HG02840 (cell line): ENCODE data around the gene HACD2.
"Not testable (repeated sequence)": the region's sequence is repeated elsewhere in the genome, so short reads cannot be mapped to it uniquely, and the experiment has no call there.

Experiments used
- ATAC-seq: cut with Tn5 transposase; IDR thresholded peaks from one replicate; pipeline ENCODE4 v1.9.1; 2021; ENCODE audit warnings: mild to moderate bottlenecking, moderate library complexity, moderate number of reproducible peaks; ENCODE audit not compliant: unreplicated experiment, low FRiP score

HACD2 gene

DNA sequence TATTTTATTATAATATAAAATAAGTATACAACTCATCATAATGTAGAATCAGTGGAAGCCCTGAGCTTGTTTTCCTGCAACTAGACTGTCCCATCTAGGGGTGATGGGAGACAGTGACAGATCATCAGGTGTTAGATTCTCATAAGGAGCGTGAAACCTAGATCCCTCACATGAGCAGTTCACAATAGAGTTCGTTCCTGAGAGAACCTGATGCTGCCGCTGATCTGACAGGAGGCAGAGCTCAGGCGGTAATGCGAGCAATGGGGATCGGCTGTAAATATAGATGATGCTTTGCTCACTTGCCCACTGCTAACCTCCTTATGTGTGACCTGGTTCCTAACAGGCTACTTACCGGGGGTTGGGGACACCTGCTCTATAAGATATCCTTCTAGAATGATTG, 26.8 kb upstream of the HACD2 start:
- ATAC-seq: not testable (repeated sequence)

DNA sequence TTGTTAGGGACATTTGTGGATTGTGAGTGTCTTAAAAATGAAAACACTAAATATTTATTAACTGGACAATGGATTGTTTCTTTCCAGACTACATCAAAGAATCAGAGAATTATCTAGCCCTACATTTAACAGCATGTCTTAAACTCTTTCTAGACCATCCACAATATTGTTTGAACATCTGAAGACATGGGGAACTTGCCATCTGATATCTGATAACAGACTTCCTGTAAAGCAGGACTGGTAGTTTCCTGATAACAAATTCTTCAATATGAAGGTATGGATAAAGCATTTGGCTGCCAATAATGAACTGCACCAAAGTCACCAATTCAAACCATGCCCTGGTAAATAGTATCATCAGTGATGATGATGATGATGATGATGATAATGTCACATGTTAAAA, 26.2 kb upstream of the HACD2 start:
- no peak for ATAC-seq

- no peak for ATAC-seq
Observed at GRCh38 chr3:123610331-123610730, 25.5 kb upstream of the HACD2 start.

DNA sequence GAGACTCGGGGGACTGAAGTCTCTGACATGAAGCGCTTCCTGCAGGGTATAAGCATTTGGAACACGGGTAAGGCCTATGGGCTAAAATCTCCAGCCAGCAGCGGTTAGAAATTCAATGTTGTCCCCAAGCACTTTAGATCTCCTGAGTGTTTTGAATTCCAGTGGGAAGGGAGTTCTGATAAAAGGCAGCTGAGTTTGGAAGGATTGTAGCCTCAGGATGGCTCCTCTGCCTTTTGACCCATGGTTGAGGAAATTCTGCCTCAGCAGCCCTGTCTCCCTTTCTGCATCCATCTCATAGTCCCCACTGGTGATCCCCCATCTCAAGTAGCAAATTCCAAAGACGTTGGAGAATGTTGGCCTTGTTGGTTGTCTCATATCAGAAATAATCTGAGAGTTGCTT, 24.2 kb upstream of the HACD2 start:
- ATAC-seq: no peak

- ATAC-seq: no peak
Observed at GRCh38 chr3:123608263-123608937, 23.5 kb upstream of the HACD2 start.

DNA sequence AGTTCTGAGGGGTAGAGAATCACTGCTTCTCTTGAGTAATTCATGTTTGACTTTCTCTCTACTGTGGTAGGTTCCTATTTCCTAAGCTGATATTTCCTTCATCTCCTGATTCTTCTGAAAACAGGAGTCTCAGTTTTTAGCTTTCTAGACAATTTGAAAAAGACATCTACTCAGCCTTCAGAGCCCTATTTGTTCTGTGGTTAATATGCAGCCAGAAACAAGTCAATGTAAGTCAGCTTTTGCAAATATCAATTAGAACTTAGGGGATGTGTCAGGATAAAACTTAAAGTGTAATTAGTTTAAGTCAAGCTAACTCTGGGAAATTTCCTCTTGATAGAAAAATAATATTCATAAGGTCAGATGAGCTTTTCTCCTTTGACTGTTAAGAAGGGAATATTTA, 21.7 kb upstream of the HACD2 start:
- ATAC-seq: no peak

DNA sequence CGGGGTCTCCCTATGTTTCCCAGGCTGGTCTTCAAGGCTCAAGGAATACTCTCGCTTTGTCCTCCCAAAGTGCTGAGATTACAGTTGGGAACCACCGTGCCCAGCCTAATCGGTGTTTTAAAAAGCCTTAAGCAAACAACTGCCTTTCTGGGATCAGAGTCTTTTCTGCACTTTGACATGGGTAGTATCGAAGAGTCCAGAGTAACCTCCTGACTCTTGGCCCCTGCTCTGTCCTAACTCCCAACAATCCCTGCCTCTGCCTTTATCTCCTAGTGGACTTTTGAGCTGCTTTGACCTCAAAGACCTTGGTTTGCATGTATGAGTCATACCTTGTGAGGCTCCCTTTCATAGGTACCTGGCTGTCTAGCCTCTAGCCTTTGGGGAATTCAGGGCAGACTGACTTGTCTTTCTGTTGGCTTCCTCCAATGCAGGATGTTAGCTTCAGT, 21.0 kb upstream of the HACD2 start:
- ATAC-seq: no peak

- ATAC-seq: not testable (repeated sequence)
Observed at GRCh38 chr3:123603153-123603552, 18.3 kb upstream of the HACD2 start.

- ATAC-seq: no peak
Observed at GRCh38 chr3:123602325-123602724, 17.5 kb upstream of the HACD2 start.

DNA sequence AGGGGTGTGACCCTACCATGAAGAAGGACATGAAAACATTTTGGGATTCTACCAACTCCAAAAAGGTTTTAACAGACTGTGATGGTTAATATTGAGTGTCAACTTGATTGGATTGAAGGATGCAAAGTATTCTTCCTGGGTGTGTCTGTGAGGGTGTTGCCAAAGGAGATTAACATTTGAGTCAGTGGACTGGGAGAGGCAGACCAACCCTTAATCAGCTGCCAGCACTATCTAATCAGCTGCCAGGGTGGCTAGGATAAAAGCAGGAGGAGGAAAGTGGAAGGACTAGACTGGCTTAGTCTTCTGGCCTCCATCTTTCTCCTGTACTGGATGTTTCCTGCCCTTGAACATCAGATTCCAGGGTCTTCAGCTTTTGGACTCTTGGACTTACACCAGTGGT, 16.0 kb upstream of the HACD2 start:
- ATAC-seq: not testable (repeated sequence)

DNA sequence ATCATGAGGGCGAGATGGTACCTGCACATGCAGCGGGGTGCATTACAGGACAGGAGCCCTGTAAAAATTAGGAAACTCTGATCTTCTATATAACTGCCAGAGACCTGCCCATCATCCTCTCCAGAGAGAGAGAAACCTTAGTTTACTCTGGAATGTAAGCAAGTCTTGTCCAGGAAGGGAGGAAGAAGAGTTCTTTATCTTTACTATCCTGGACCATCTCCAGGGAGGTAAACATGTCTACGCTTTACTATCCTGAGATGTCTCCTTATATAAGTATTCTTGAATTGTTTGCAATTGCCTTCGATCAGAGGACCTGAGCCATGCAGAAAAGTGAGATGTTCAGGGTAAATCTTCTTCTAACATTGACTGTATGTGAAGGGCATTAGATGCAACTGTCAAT, 12.7 kb upstream of the HACD2 start:
- ATAC-seq: no peak

DNA sequence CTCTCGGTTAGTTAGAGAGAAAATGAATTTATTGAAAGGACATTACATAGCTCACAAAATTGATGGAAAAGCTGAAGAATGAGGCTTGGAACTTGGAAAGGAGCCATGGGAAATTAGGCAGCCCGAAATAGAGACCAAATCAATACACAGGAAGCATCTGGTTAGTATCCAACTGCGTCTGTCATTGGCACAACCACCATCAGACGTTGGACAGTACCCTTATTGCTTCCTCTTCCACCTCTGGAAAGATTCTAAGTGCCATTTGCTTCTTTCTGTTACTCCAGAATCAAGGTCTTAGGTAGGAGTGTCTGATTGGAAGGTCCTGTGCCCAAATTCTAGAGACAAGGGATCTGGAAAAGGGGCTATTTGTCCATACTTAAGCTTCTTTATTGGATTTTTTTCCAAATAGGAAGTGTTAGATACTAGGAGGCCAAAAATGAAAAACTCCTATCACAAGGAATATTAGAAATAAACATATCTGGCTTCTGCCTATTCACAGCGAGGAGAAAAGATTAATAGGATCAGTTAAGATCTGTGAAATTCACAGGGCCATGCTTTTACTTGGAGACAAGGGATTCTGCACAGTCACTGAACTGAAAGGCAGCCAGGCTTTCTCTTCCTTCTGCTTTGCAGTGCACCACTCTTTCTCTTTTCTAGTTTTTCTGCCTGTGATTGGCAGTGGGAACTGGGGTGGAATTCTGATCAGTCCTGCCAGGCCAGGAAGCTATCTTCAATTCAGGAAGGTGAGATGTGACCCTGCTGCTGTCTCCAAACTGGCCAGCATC, 10.7 kb upstream of the HACD2 start:
- ATAC-seq: no peak

GRCh38 chr3:123593381-123593780, 8.5 kb upstream of the HACD2 start:
- ATAC-seq: no peak

- ATAC-seq: no peak
Observed at GRCh38 chr3:123590685-123591450, 6.0 kb upstream of the HACD2 start.

DNA sequence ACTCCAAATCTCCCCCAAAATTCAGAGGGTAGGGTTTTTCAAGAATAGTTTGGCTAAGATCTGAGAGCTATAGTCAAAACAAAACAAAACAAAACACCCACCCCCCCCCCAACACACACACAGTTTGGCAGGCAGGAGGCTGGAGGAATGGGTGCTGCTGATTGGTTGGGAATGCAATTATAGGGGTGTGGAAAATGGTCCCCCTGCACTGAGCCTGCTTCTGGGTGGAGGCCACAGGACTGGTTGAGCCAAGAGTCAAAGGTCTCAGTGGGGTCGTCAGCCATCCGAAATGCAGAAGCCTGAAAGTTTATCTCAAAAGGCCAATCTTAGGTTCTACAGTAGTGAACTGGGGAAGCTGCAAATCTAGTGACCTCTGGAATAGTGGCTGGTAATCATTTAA, 2.5 kb upstream of the HACD2 start:
- ATAC-seq: no peak

- no peak for ATAC-seq
Observed at GRCh38 chr3:123586968-123587367, 2.1 kb upstream of the HACD2 start.

DNA sequence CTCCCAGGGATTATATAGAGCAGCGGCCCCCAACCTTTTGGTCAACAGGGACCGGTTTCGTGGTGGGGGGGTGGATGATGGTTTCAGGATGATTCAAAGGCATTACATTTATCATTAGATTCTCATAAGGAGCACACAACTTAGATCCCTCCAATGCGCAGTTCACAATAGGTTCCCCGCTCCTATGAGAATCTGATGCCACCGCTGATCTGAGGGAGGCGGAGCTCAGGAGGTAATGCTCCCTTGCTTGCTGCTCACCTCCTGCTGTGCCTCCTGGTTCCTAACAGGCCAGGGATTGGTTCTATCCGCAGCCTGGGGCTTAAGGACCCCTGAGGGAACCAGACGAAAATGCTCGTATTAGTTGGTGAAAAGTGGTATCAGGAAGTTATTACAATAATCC, 1.3 kb upstream of the HACD2 start:
- ATAC-seq: no peak

DNA sequence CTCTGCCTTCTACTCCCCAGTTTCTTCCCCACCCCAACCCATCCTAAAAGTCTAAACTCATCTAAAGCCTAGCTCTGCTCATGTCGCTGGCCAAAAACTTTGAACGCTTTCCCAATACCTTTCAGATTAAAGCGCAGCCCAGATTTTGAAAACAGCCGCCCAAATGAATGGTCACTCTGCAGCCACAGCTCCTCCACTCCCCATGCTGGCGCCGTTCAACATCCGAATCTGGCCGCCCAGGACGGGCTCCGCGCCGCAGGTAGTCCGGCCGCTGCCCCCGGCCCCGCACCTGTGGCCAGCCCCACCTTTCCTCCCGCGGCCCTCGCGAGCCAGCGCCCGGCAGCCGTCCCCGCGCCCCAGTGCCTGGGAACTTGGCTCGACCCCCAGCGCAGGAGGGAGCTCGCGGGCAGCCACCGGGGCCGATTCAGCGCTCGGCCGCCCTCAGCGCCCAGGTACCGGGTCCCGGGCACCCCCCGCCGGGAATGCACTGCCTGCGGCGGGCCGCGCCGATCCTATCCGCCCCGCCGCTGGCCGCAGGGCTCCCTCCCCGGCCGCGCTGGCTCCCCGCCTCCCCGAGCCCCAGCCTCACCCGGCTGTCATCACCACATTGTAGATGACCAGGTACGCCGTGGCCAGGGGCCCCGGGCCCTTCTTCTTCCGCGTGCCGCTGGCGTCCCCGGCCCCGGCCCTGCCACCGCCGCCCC, 417 bp downstream of the HACD2 start:
- peak; percentile 35 for ATAC-seq

- ATAC-seq: no peak
Observed at GRCh38 chr3:123583561-123583960, 1.3 kb downstream of the HACD2 start.

DNA sequence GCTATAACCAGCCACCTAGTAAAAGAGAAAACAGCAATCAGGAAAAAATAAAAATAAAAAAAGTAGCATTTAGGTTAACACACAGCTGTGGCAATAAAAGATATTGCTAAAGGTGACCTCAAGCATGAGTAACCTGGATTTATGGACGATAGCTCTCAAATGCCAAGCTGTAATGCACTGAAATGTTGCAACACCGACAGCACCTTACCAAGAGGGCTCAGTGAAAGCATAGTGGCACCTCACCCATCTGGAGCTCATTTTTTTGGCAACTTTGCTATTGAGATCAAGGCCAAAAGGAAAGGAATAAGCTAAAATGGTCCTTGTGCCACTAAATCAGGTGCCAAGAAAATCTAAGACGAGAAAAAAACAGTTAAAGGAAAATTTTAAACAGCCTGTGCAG, 2.5 kb downstream of the HACD2 start:
- no peak for ATAC-seq

DNA sequence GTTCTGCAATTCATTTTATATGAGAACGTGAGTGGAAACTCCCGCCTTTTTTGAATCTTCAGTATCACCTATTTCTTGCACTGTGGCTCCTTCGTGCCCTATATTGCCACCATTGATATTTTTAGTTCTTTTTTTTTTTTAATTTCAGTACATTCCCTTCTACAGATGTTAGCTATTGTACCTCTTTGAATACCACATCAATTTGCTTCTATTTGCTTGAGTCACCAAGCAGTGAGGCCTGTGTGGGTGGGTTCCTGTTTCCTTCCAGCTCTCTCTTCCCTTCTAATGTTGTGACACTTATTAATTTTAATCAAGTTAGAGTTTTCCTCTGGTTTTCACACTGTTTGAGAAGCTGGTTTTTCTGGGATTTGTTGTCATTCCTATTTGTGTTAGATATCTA, 8.7 kb downstream of the HACD2 start:
- no peak for ATAC-seq
